Measurements from ENCODE around the gene TOMM40.

Gene TOMM40

DNA sequence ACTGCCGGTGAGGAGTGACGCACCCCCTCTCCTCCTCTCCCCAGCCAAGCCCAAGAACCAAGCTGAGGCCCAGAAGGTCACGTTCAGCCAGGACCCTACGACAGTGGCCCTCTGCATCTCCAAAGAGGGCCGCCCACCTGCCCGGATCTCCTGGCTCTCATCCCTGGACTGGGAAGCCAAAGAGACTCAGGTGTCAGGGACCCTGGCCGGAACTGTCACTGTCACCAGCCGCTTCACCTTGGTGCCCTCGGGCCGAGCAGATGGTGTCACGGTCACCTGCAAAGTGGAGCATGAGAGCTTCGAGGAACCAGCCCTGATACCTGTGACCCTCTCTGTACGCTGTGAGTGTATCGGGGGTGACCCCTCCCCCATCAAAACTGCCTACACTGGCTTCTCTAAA, 19.2 kb upstream of the TOMM40 start:
- no peak for TF ChIP-seq CTCF (IDR thresholded peaks at IDR 0.05; ENCODE audit: control insufficient read depth, insufficient read depth, low read depth, low read length, missing control alignments)
- no peak for DNase-seq (ENCODE audit: low read depth)
- H3K4me3 ChIP-seq (ENCODE audit: control insufficient read depth, low read depth, low read length), result no peak overlapping the region

- no peak for TF ChIP-seq CTCF (IDR thresholded peaks at IDR 0.05; ENCODE audit: control insufficient read depth, insufficient read depth, low read depth, low read length, missing control alignments)
- H3K4me3 ChIP-seq (ENCODE audit: control insufficient read depth, low read depth, low read length), result no peak overlapping the region
- no peak for DNase-seq (ENCODE audit: low read depth)
Measured at GRCh38 chr19:44872661-44873060, 18.4 kb upstream of the TOMM40 start.

DNA sequence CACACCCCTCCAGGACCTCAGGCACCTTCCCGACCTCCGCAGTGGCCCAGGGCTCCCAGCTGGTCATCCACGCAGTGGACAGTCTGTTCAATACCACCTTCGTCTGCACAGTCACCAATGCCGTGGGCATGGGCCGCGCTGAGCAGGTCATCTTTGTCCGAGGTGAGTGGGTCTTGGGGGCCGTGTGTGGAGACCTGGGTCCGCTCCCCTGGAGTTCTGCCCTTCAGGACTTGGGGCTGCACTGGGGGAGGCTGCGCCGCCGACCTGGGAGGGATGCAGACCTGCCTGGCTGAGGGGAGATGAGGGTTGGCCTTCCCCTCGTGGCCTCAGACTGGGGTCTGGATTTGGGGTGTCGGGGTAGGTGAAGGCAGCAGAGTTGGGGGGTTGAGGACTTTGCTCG, 16.7 kb upstream of the TOMM40 start:
- DNase-seq (ENCODE audit: low read depth), result no peak
- no peak for TF ChIP-seq CTCF (IDR thresholded peaks at IDR 0.05; ENCODE audit: control insufficient read depth, insufficient read depth, low read depth, low read length, missing control alignments)
- no peak overlapping the region for H3K4me3 ChIP-seq (ENCODE audit: control insufficient read depth, low read depth, low read length)

DNA sequence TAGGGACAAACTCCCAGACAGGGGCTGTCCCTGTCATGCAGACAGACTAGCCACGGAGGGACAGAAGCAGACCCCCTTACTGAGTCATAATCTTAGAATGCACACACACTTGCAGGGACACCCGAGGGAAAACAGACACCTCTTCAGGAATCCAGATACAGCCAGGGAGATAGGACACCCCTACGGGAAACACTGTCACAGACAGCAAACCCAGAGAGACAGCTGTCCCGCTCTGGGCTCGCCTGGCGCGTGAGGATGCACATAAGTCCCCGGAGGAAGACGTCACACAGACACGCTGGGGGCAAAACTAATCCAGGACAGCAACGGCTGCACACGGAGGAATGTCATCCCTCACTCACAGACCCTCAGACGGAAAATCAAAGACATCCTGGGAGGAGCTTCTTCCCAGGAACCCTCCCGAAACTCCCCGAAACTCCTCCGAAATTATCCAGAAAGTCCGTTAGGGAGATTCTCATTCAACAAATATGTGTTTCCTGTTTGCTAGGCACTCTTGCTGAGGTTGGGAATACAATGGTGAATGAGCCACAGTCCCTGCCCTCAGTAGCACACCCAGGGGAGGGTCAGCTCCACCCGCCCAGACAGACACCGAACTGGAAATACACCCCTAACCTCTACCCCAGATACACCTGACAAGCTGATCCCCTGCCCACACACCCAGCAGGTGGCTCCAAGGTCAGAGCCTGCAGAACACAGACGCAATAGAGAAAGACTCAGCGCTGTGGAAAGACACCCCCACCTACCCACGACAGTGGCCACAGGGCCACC, 15.2 kb upstream of the TOMM40 start:
- no peak overlapping the region for H3K4me3 ChIP-seq (ENCODE audit: control insufficient read depth, low read depth, low read length)
- no peak for DNase-seq (ENCODE audit: low read depth)
- no peak for TF ChIP-seq CTCF (IDR thresholded peaks at IDR 0.05; ENCODE audit: control insufficient read depth, insufficient read depth, low read depth, low read length, missing control alignments)

DNA sequence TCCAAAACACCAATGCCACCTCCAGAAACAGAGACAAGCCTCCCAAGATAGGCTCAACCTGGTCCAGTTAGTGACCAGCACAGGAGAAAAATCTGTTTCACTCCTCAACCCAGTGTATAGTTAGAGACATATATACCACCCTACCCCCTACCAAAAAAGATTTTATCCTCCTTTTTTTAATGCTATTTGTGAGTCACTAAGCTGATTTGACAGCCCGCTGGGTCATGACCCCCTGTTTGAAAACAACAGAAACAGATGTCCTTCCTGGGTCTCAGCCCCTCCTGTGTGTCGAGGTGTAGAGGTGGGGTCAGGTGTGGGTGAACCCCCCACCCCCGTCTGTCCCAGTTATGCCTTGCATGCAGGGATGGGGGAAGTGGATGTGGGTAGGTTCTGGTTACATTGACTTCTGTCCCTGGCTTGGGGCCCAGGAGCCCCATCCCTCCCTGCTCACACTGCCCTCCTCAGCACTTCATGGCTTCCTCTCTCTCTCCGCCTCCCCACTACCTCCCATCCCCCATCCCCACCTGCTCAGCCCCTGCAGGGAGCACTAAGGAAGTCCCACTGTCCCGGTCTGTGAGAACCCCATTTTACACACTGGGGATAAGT, 14.0 kb upstream of the TOMM40 start:
- DNase-seq (ENCODE audit: low read depth), result no peak
- TF ChIP-seq CTCF (IDR thresholded peaks at IDR 0.05; ENCODE audit: control insufficient read depth, insufficient read depth, low read depth, low read length, missing control alignments), result no peak
- H3K4me3 ChIP-seq (ENCODE audit: control insufficient read depth, low read depth, low read length), result no peak overlapping the region

DNA sequence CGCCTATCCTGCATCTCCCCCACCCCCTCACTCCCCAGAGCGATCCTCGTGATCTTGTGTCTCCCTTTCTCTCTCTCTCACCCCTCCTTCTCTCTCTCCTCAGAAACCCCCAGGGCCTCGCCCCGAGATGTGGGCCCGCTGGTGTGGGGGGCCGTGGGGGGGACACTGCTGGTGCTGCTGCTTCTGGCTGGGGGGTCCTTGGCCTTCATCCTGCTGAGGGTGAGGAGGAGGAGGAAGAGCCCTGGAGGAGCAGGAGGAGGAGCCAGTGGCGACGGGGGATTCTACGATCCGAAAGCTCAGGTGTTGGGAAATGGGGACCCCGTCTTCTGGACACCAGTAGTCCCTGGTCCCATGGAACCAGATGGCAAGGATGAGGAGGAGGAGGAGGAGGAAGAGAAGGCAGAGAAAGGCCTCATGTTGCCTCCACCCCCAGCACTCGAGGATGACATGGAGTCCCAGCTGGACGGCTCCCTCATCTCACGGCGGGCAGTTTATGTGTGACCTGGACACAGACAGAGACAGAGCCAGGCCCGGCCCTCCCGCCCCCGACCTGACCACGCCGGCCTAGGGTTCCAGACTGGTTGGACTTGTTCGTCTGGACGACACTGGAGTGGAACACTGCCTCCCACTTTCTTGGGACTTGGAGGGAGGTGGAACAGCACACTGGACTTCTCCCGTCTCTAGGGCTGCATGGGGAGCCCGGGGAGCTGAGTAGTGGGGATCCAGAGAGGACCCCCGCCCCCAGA, 12.8 kb upstream of the TOMM40 start:
- no peak for DNase-seq (ENCODE audit: low read depth)
- no peak for TF ChIP-seq CTCF (IDR thresholded peaks at IDR 0.05; ENCODE audit: control insufficient read depth, insufficient read depth, low read depth, low read length, missing control alignments)
- no peak overlapping the region for H3K4me3 ChIP-seq (ENCODE audit: control insufficient read depth, low read depth, low read length)
